AG09319 (cell line): Measurements from ENCODE around the gene LIN52.
"Not testable (repeated sequence)": the region's sequence is repeated elsewhere in the genome, so short reads cannot be mapped to it uniquely, and the experiment has no call there.

Experiments used
- DNase-seq: peaks from one replicate; pipeline ENCODE4 v3.0.0-alpha.2; 2010; ENCODE audit warnings: low read depth; ENCODE audit errors: extremely low read depth
- TF ChIP-seq, protein P1 (sequence below): IDR thresholded peaks from 2 replicates; pipeline ENCODE4 v1.5.1; 2011; ENCODE audit warnings: low read depth, mild to moderate bottlenecking, inconsistent platforms, low read length, moderate library complexity

Gene LIN52

DNA sequence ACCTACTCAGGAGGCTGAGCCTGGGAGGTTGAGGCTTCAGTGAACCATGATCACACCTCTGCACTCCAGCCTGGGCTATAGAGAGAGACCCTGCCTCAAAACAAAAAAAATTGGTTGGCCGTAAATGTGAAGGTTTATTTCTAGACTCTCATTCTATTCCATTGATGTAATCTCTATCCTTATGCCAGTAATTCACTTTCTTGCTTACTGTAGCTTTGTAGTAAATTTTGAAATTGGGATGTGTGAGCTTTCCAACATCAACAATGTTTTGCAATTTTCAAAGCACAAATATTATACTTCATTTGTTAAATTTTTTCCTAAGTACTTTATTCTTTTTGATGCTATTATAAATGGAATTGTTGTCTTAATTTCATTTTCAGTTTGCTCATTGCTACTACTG lies 24.6 kb downstream of the LIN52 start:
- no peak for DNase-seq

DNA sequence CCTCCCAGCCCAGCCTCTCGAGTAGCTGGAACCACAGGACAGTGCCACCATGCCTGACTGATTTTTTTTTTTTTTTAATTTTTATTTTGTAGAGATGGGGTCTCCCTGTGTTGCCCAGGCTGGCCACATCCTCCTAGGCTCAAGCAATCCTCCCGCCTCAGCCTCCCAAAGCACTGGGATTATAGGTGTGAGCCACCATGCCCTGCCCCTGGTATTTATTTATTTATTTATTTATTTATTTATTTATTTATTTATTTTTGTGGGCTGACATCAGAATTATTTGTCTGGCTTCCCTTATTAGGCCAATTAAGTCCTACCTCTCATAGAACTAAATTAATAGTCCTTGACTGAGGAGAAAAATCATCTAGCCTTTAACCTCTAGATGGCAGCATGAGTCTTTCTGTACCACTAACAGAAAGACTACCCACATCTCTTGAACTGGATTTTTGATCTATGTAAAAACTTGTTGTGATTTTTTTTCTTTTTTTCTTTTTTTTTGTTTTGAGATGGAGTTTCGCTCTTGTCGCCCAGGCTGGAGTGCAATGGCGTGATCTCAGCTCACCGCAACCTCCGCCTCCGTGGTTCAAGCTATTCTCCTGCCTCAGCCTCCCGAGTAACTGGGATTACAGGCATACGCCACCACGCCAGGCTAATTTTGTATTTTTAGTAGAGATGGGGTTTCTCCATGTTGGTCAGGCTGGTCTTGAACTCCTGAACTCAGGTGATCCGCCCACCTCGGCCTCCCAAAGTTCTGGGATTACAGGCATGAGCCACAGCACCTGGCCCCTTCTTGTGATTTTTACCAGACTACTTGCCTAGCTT lies 26.9 kb downstream of the LIN52 start:
- TF ChIP-seq, protein P1, sequence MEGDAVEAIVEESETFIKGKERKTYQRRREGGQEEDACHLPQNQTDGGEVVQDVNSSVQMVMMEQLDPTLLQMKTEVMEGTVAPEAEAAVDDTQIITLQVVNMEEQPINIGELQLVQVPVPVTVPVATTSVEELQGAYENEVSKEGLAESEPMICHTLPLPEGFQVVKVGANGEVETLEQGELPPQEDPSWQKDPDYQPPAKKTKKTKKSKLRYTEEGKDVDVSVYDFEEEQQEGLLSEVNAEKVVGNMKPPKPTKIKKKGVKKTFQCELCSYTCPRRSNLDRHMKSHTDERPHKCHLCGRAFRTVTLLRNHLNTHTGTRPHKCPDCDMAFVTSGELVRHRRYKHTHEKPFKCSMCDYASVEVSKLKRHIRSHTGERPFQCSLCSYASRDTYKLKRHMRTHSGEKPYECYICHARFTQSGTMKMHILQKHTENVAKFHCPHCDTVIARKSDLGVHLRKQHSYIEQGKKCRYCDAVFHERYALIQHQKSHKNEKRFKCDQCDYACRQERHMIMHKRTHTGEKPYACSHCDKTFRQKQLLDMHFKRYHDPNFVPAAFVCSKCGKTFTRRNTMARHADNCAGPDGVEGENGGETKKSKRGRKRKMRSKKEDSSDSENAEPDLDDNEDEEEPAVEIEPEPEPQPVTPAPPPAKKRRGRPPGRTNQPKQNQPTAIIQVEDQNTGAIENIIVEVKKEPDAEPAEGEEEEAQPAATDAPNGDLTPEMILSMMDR: peak; percentile 58
- peak; percentile 25 for DNase-seq

More for the DNA sequence above, 24.6 kb downstream of the LIN52 start:
- TF ChIP-seq, protein P1: no peak

DNA sequence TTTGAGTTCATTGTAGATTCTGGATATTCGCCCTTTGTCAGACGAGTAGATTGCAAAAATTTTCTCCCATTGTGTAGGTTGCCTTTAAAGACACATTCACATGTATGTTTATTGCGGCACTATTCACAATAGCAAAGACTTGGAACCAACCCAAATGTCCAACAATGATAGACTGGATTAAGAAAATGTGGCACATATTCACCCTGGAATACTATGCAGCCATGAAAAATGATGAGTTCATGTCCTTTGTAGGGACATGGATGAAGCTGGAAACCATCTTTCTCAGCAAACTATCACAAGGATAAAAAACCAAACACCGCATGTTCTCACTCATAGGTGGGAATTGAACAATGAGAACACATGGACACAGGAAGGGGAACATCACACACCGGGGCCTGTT lies 40.7 kb downstream of the LIN52 start:
- not testable (repeated sequence) for DNase-seq

DNA sequence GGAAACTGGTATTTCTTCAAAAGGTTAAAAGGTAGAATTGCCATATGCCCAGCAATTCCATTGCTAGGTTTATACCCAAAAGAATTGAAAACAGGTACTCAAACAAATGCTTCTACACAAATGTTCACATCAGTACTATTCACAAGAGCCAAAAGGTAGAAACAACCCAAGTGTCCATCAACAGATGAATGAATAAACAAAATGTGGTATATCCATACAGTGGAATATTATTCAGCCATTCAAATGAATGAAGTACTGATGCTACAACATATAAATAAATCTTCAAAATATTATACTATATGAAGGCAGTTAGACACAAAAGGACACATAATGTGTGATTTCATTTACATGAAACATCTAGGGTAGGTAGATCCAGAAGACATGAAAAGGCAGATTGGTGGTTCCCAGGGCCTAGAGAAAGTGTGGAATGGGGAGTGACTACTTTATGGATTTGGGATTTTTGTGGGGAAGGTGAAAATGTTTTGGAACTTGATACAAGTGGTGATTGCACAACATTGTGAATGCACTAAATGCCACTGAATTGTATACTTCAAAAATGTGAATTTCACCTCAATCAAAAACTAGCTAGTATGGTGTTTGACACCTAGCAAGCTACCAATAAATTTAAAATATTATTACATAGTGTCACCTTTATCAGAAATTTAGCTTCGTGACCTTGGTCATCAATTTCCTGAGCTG lies 41.7 kb downstream of the LIN52 start:
- TF ChIP-seq, protein P1: no peak
- no peak for DNase-seq

DNA sequence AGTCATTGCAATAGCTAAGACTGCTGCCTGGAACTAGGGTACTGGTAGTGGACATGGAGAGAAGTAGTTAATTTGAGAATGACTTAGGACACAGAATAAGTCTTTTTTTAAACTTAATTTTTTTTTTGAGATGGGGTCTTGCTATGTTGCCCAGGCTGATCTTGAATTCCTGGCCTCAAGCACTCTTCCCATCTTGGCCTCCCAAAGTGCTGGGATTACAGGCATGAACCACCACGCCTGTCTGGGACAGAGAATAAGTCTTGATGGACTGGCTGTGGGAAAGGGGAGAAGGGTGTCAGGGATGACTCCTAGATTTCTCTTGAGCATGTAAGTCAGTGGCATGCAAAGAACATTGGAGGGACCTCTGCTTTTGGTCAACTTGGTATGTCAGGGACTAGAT lies 42.9 kb downstream of the LIN52 start:
- DNase-seq: no peak
- TF ChIP-seq, protein P1: no peak

DNA sequence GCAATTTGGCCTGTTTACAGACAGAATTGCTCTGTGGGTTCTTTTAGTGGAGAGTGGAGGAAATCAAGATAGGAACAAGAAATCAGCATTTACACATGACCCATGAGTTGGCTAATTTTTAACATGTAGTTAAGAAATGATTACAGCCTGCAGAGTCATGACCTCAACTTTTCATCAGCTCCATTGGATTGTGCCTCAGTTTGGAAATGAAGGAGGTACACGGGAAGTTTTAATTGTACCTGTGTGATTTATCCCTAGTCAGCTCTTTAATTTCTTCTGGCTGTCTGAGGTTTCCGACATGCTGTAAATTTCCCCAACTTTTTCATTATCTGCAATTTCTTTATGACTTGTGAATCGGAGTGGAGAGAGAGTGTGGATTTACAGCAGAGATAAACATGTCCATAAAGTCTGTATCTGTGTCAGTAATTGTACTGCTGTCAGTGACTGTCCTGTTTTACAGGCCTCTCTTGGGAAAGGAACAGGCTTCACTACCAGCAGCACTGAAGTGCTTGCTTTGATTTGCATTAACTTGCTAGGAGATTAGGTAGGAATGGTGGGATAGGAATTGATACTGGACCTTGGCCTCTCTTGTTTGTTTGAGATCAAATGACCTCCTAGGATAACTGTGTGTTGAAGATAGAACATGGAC lies 49.2 kb downstream of the LIN52 start:
- no peak for DNase-seq

DNA sequence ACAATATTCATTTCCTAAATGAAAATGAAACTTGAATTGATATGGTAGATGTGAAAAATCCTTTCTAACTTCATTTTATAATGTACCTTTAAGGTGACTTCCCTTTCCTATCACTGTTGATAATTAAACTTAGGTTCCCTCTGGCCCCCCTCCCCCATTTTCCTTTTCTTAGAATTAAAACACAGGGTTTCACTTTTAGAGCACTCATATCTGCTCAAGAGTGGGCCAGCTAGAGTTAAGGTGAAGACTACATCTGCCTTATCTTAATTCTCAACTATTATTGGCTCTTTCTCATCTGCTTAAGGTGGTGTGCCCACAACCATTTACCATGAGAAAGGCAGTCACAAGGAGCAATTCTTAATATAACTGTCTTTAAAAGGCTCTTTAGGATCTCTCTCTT lies 49.7 kb downstream of the LIN52 start:
- DNase-seq: no peak
- TF ChIP-seq, protein P1: no peak

More for the DNA sequence above, 49.2 kb downstream of the LIN52 start:
- TF ChIP-seq, protein P1: no peak
